Fibroblast of pulmonary artery (primary cell): Measurements from ENCODE around the gene KCNQ5.

ENCODE experiments used
- DNase-seq: peaks from one replicate; pipeline ENCODE4 v3.0.0-alpha.2; 2010; ENCODE audit warnings: low read depth
- H3K4me3 ChIP-seq: replicated peaks from 2 replicates; pipeline ENCODE4 v1.5.1; 2011; ENCODE audit warnings: low read depth, mild to moderate bottlenecking, control low read depth, low read length, moderate library complexity
- TF ChIP-seq, protein P1 (sequence below): IDR thresholded peaks from 2 replicates; pipeline ENCODE4 v1.5.1; 2011; ENCODE audit warnings: mild to moderate bottlenecking, control low read depth, low read length, inconsistent platforms; ENCODE audit errors: missing control alignments

The KCNQ5 gene

DNA sequence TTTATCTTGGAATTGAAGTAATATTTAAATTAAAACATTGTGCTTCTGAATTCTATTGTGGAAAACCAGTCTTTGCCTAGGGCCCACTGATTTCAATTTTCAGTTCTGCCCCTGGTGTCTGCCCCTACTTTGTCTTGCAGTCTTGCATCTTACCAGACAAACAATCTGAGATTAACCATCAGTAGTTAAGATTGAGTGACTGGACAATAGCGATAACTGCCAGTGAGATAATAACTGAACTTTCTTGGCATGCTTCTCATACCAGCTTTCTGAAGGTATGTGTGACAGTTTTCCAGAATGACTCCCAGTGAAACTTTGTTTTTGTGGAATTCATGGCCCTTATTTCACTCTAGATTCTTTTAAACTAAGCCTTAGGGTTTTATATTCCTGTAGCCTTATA lies 53.5 kb downstream of the KCNQ5 start:
- peak; percentile 4 for DNase-seq
- H3K4me3 ChIP-seq, result no peak overlapping the region
- TF ChIP-seq, protein P1, sequence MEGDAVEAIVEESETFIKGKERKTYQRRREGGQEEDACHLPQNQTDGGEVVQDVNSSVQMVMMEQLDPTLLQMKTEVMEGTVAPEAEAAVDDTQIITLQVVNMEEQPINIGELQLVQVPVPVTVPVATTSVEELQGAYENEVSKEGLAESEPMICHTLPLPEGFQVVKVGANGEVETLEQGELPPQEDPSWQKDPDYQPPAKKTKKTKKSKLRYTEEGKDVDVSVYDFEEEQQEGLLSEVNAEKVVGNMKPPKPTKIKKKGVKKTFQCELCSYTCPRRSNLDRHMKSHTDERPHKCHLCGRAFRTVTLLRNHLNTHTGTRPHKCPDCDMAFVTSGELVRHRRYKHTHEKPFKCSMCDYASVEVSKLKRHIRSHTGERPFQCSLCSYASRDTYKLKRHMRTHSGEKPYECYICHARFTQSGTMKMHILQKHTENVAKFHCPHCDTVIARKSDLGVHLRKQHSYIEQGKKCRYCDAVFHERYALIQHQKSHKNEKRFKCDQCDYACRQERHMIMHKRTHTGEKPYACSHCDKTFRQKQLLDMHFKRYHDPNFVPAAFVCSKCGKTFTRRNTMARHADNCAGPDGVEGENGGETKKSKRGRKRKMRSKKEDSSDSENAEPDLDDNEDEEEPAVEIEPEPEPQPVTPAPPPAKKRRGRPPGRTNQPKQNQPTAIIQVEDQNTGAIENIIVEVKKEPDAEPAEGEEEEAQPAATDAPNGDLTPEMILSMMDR, result no peak

DNA sequence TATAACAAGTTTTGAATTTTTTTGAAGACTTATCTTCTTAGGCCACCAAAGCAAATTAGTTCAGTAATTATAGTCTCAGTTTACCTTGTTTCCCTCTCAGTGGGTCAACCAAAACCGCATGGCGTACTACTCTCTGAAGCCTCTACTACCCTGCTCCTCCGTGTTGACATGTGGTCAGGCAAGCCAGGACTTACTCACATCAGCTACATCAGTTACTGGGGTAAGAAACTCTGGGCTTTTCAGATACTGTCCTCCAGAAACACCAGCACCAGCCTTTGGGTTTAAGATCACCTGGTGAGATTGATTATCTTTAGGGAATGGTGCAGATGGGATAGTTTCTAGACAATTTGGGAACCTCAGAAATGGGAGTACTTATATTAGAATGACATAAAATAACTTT lies 55.1 kb downstream of the KCNQ5 start:
- H3K4me3 ChIP-seq, result no peak overlapping the region
- TF ChIP-seq, protein P1, result no peak
- DNase-seq, result no peak

GRCh38 chr6:72677740-72678139 lies 55.9 kb downstream of the KCNQ5 start:
- DNase-seq, result no peak
- H3K4me3 ChIP-seq, result no peak overlapping the region
- TF ChIP-seq, protein P1, result no peak

GRCh38 chr6:72683797-72684196 lies 61.9 kb downstream of the KCNQ5 start:
- H3K4me3 ChIP-seq, result no peak overlapping the region
- TF ChIP-seq, protein P1, result no peak
- no peak for DNase-seq

- DNase-seq, result peak; percentile 7
- TF ChIP-seq, protein P1, result no peak
- no peak overlapping the region for H3K4me3 ChIP-seq
Measured at GRCh38 chr6:72689107-72689954, 67.5 kb downstream of the KCNQ5 start.

GRCh38 chr6:72691249-72691648 lies 69.4 kb downstream of the KCNQ5 start:
- DNase-seq, result no peak
- TF ChIP-seq, protein P1, result no peak
- H3K4me3 ChIP-seq, result no peak overlapping the region

DNA sequence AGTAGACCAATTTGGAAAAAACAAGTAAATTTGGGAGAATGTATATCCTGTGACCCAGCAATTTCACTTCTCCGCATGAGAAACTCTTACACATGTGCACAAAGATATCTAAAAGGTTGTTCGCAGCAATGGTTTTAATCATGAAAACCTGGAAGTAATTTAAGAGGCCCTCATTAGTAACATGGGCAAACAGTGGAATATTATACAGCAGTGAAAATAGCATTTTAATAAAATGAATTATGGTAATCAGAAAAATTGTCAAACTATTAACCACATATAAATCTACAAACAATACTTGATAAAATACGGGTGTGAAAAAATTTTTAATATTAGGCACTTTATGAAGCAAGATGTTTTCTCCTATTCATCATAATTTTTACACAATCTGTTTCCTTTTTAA lies 74.2 kb downstream of the KCNQ5 start:
- TF ChIP-seq, protein P1, result no peak
- no peak for DNase-seq
- no peak overlapping the region for H3K4me3 ChIP-seq
